Right lobe of liver (tissue), 4 donors: ENCODE data around the gene CTTN.

Experiments
- POLR2A ChIP-seq: fragments of 450-650 bp; IDR thresholded peaks from one replicate; pipeline ENCODE4 v1.6.1; 2017; ENCODE audit warnings: antibody characterized with exemption, mild to moderate bottlenecking
- TF ChIP-seq, protein P1 (sequence below), 4 donors: fragments of 200-600 bp in 3 of 4; fragments of 450-650 bp in 1 of 4; IDR thresholded peaks; one replicate each; pipeline versions ENCODE4 v1.5.1 to v1.8.0; 2016 to 2022; ENCODE audit warnings: antibody characterized with exemption in 4 of 4, mild to moderate bottlenecking in 2 of 4
- donor health status: DM: no; HTN: no; CAD: no.
- donor health status: DM: no; HTN: no; CAD: no.
- donor health status: DM: no; HTN: yes; CAD: no.

DNA sequence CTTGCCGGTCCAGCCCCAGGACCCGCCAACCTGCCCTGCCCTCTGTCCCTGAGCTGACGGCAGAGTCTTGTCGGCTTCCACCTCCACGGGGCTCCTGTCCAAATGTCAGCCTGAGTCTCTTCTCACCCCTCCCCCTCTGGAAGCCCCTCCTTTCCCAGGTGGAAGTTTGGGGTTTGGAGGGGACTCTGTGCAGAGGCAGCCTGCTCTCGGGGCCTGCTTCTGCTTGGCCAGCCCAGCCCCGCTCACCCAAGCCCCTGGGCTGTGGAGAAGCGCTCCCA, 31.0 kb downstream of the CTTN start:
- TF ChIP-seq POLR2A = no peak
- TF ChIP-seq, protein P1, sequence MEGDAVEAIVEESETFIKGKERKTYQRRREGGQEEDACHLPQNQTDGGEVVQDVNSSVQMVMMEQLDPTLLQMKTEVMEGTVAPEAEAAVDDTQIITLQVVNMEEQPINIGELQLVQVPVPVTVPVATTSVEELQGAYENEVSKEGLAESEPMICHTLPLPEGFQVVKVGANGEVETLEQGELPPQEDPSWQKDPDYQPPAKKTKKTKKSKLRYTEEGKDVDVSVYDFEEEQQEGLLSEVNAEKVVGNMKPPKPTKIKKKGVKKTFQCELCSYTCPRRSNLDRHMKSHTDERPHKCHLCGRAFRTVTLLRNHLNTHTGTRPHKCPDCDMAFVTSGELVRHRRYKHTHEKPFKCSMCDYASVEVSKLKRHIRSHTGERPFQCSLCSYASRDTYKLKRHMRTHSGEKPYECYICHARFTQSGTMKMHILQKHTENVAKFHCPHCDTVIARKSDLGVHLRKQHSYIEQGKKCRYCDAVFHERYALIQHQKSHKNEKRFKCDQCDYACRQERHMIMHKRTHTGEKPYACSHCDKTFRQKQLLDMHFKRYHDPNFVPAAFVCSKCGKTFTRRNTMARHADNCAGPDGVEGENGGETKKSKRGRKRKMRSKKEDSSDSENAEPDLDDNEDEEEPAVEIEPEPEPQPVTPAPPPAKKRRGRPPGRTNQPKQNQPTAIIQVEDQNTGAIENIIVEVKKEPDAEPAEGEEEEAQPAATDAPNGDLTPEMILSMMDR (IDR thresholded peaks at IDR 0.05) = no peak
